H7 (cell line): Measurements from ENCODE around the gene ZNF292. TPM values are rescaled to one million over a fixed set of nuclear protein-coding genes. Genes with fewer than 3 reads are reported as not detected.
"Not testable (repeated sequence)": the region's sequence is repeated elsewhere in the genome, so short reads cannot be mapped to it uniquely, and the experiment has no call there.

Source experiments
- DNase-seq: peaks from one replicate; pipeline ENCODE4 v3.0.0; 2012
- H3K27me3 ChIP-seq: 2 replicates; pipeline ENCODE4 v1.6.0; 2011; ENCODE audit warnings: mild to moderate bottlenecking, low read length; ENCODE audit not compliant: control insufficient read depth, insufficient read depth
- H3K36me3 ChIP-seq: replicated peaks from 2 replicates; pipeline ENCODE4 v1.5.1; 2011; ENCODE audit warnings: low read length; ENCODE audit not compliant: control insufficient read depth, insufficient read depth
- H3K4me3 ChIP-seq: 2 replicates; pipeline ENCODE4 v1.5.1; 2011; ENCODE audit warnings: low read depth, mild to moderate bottlenecking, control low read depth, low read length, moderate library complexity; ENCODE audit not compliant: insufficient read depth
- total RNA-seq: library from RNA; depleted of rRNA; stranded (reverse); fragments of >200 nt; shearing (Covaris generic); gene quantifications from 2 replicates; pipeline ENCODE4 v1.2.3, GENCODE V29; 2014

Gene ZNF292
- total RNA-seq, 1 experiment from 2014 or later = 7.6 TPM

- Histone ChIP-seq H3K4me3 (no peak overlapping the region), H3K36me3 (no peaks in the 10 kb centered on the region), H3K27me3 (no peaks in the 10 kb centered on the region)
- DNase-seq = no peak
These were observed 59.5 kb downstream of the ZNF292 start for GRCh38 chr6:87214831-87215230.

GRCh38 chr6:87220997-87221396, 65.6 kb downstream of the ZNF292 start:
- no peak for DNase-seq
- Histone ChIP-seq H3K27me3 (no peaks in the 10 kb centered on the region), H3K36me3 (no peaks in the 10 kb centered on the region; the same call in 1 of the 2 replicates), H3K4me3 (no peak overlapping the region)

GRCh38 chr6:87222676-87223075, 67.3 kb downstream of the ZNF292 start:
- Histone ChIP-seq H3K27me3 (no peaks in the 10 kb centered on the region), H3K4me3 (no peak overlapping the region), H3K36me3 (no peaks in the 10 kb centered on the region; the same call in none of the 2 replicates)
- DNase-seq = no peak

- Histone ChIP-seq H3K4me3 (no peak overlapping the region), H3K27me3 (no peaks in the 10 kb centered on the region), H3K36me3 (no peaks in the 10 kb centered on the region; the same call in none of the 2 replicates)
- no peak for DNase-seq
These were observed 69.6 kb downstream of the ZNF292 start for GRCh38 chr6:87224971-87225370.

GRCh38 chr6:87225511-87225910, 70.1 kb downstream of the ZNF292 start:
- Histone ChIP-seq H3K4me3 (no peak overlapping the region), H3K27me3 (no peaks in the 10 kb centered on the region), H3K36me3 (no peaks in the 10 kb centered on the region; the same call in none of the 2 replicates)
- no peak for DNase-seq

GRCh38 chr6:87225937-87226336, 70.6 kb downstream of the ZNF292 start:
- no peak for DNase-seq
- H3K27me3 ChIP-seq = no peaks in the 10 kb centered on the region
- no peaks in the 10 kb centered on the region; the same call in none of the 2 replicates for H3K36me3 ChIP-seq

GRCh38 chr6:87230801-87231200, 75.4 kb downstream of the ZNF292 start:
- no peak for DNase-seq
- H3K27me3 ChIP-seq = no peaks in the 10 kb centered on the region
- no peak overlapping the region for H3K4me3 ChIP-seq
- peaks cover 2% of the 10 kb centered on the region; the same call in 1 of the 2 replicates for H3K36me3 ChIP-seq

More at GRCh38 chr6:87225937-87226336, 70.6 kb downstream of the ZNF292 start:
- no peak overlapping the region for H3K4me3 ChIP-seq

GRCh38 chr6:87237804-87238203, 82.4 kb downstream of the ZNF292 start:
- peak; percentile 8 for DNase-seq
- Histone ChIP-seq H3K27me3 (no peaks in the 10 kb centered on the region), H3K4me3 (no peak overlapping the region), H3K36me3 (0 out of 2 replicates have a peak, but pooled peaks cover 1% of the 10 kb centered on the region)

- not testable (repeated sequence) for H3K4me3 ChIP-seq, DNase-seq, H3K36me3 ChIP-seq, H3K27me3 ChIP-seq
These were observed 83.8 kb downstream of the ZNF292 start for GRCh38 chr6:87239098-87239635.

- DNase-seq = peak; percentile 4
- Histone ChIP-seq H3K27me3 (no peaks in the 10 kb centered on the region), H3K36me3 (no peaks in the 10 kb centered on the region; the same call in 1 of the 2 replicates), H3K4me3 (no peak overlapping the region)
These were observed 85.9 kb downstream of the ZNF292 start for GRCh38 chr6:87241304-87241703.

- no peak overlapping the region for H3K4me3 ChIP-seq
- no peaks in the 10 kb centered on the region; the same call in 1 of the 2 replicates for H3K36me3 ChIP-seq
- no peaks in the 10 kb centered on the region for H3K27me3 ChIP-seq
- DNase-seq = no peak
These were observed 86.9 kb downstream of the ZNF292 start for GRCh38 chr6:87242311-87242710.

- Histone ChIP-seq H3K4me3 (no peak overlapping the region), H3K36me3 (no peaks in the 10 kb centered on the region; the same call in 1 of the 2 replicates), H3K27me3 (no peaks in the 10 kb centered on the region)
- no peak for DNase-seq
These were observed 88.4 kb downstream of the ZNF292 start for GRCh38 chr6:87243812-87244211.

- DNase-seq = no peak
- no peaks in the 10 kb centered on the region; the same call in 1 of the 2 replicates for H3K36me3 ChIP-seq
- no peak overlapping the region for H3K4me3 ChIP-seq
These were observed 89.0 kb downstream of the ZNF292 start for GRCh38 chr6:87244380-87244779.

GRCh38 chr6:87250019-87250418, 94.7 kb downstream of the ZNF292 start:
- no peak for DNase-seq
- H3K36me3 ChIP-seq = peaks cover under 1% of the 10 kb centered on the region
- H3K27me3 ChIP-seq = no peaks in the 10 kb centered on the region
- no peak overlapping the region for H3K4me3 ChIP-seq

More at GRCh38 chr6:87244380-87244779, 89.0 kb downstream of the ZNF292 start:
- no peaks in the 10 kb centered on the region for H3K27me3 ChIP-seq

GRCh38 chr6:87251225-87251624, 95.9 kb downstream of the ZNF292 start:
- Histone ChIP-seq H3K27me3 (no peaks in the 10 kb centered on the region), H3K36me3 (peaks cover 2% of the 10 kb centered on the region), H3K4me3 (no peak overlapping the region)
- no peak for DNase-seq
